Neural progenitor cell (in vitro differentiated cells): ENCODE data around the gene RPS3A. TPM values are rescaled to one million over a fixed set of nuclear protein-coding genes. Genes with fewer than 3 reads are reported as not detected.

ENCODE experiments used
- DNase-seq: peaks from one replicate; pipeline ENCODE4 v3.0.0-alpha.2; 2016; ENCODE audit warnings: low spot score
- H2AFZ ChIP-seq: fragments of 200-600 bp; sonication (generic); replicated peaks from 2 replicates; pipeline ENCODE4 v1.6.1; 2016; ENCODE audit warnings: antibody characterized with exemption
- H3F3A ChIP-seq: fragments of 200-600 bp; sonication (generic); 2 replicates; pipeline ENCODE4 v1.6.1; 2016; ENCODE audit warnings: antibody characterized with exemption, low read depth
- H3K27ac ChIP-seq: fragments of 200-600 bp; sonication (generic); 2 replicates; pipeline ENCODE4 v1.5.1; 2016; ENCODE audit warnings: mild to moderate bottlenecking
- H3K27me3 ChIP-seq: fragments of 200-600 bp; sonication (generic); 2 replicates; pipeline ENCODE4 v1.6.1; 2016; ENCODE audit warnings: mild to moderate bottlenecking, moderate library complexity
- H3K36me3 ChIP-seq: fragments of 200-600 bp; sonication (generic); 2 replicates; pipeline ENCODE4 v1.5.1; 2016
- H3K4me1 ChIP-seq: fragments of 200-600 bp; sonication (generic); 2 replicates; pipeline ENCODE4 v1.6.1; 2016; ENCODE audit warnings: mixed run types
- H3K4me2 ChIP-seq: fragments of 200-600 bp; sonication (generic); 2 replicates; pipeline ENCODE4 v1.6.1; 2016
- H3K4me3 ChIP-seq: fragments of 200-600 bp; sonication (generic); 2 replicates; pipeline ENCODE4 v1.5.1; 2016
- H3K79me2 ChIP-seq: fragments of 200-600 bp; sonication (generic); 2 replicates; pipeline ENCODE4 v1.6.1; 2016; ENCODE audit warnings: low read depth
- H3K9ac ChIP-seq: fragments of 200-600 bp; sonication (generic); 2 replicates; pipeline ENCODE4 v1.6.1; 2016
- H3K9me3 ChIP-seq: fragments of 200-600 bp; sonication (generic); 2 replicates; pipeline ENCODE4 v1.5.1; 2016; ENCODE audit warnings: low read depth
- H4K20me1 ChIP-seq: fragments of 200-600 bp; sonication (generic); 2 replicates; pipeline ENCODE4 v1.6.1; 2016; ENCODE audit warnings: low read depth
- H3K27ac Mint-ChIP-seq: 3 replicates; pipeline ENCODE4 v1.8.0; 2021; ENCODE audit warnings: mixed read lengths
- H3K27me3 Mint-ChIP-seq: 2 replicates; pipeline ENCODE4 v1.8.0; 2022; ENCODE audit warnings: low read depth, mild to moderate bottlenecking, inconsistent platforms, moderate library complexity, mixed read lengths; ENCODE audit not compliant: insufficient read depth
- H3K36me3 Mint-ChIP-seq: 3 replicates; pipeline ENCODE4 v1.8.0; 2021; ENCODE audit warnings: mixed read lengths
- H3K4me1 Mint-ChIP-seq: 3 replicates; pipeline ENCODE4 v1.8.0; 2021; ENCODE audit warnings: mixed read lengths
- H3K4me3 Mint-ChIP-seq: 3 replicates; pipeline ENCODE4 v1.8.0; 2021; ENCODE audit warnings: mild to moderate bottlenecking, moderate library complexity, mixed read lengths
- H3K9me3 Mint-ChIP-seq: 3 replicates; pipeline ENCODE4 v1.8.0; 2020; ENCODE audit warnings: mixed read lengths
- CTCF ChIP-seq: fragments of 200-600 bp; sonication (generic); IDR thresholded peaks from 2 replicates; pipeline ENCODE4 v1.5.1; 2017; ENCODE audit warnings: antibody characterized with exemption, mild to moderate bottlenecking
- EZH2 ChIP-seq: fragments of 200-600 bp; sonication (generic); IDR thresholded peaks from 2 replicates; pipeline ENCODE4 v1.6.1; 2017; ENCODE audit warnings: antibody characterized with exemption, mild to moderate bottlenecking, moderate library complexity
- EZH2phosphoT487 ChIP-seq: fragments of 200-600 bp; sonication (generic); IDR thresholded peaks from 2 replicates; pipeline ENCODE4 v1.6.1; 2017; ENCODE audit warnings: antibody characterized with exemption
- small RNA-seq: library from RNA; depleted of rRNA; stranded (forward); fragments of <200 nt; gene quantifications from one replicate; pipeline ENCODE3, GENCODE V24; 2015
- total RNA-seq: library from RNA; depleted of rRNA; stranded (reverse); fragments of >200 nt; gene quantifications from 2 replicates; pipeline ENCODE4 v1.2.3, GENCODE V29; 2015; ENCODE audit warnings: low replicate concordance

Gene RPS3A
- total RNA-seq, 1 donor from 2014 or later, result 9,356 TPM

- Histone ChIP-seq H4K20me1 (no peaks in the 10 kb centered on the region), H3K79me2 (no peaks in the 10 kb centered on the region), H3K27me3 (no peaks in the 10 kb centered on the region), H3K27ac (no peak overlapping the region), H3K9me3 (no peaks in the 10 kb centered on the region), H3K36me3 (peaks cover 6% of the 10 kb centered on the region), H3K4me2 (no peak overlapping the region), H3F3A (no peaks in the 10 kb centered on the region), H2AFZ (no peak overlapping the region), H3K4me1 (no peaks in the 10 kb centered on the region), H3K4me3 (no peak overlapping the region), H3K9ac (no peak overlapping the region)
- peaks cover 20% of the 10 kb centered on the region for H3K36me3 Mint-ChIP-seq
- H3K4me3 Mint-ChIP-seq, result no peak overlapping the region
- H3K9me3 Mint-ChIP-seq, result no peaks in the 10 kb centered on the region
- no peak overlapping the region for H3K27ac Mint-ChIP-seq
- no peaks in the 10 kb centered on the region for H3K4me1 Mint-ChIP-seq
- H3K27me3 Mint-ChIP-seq, result no peaks in the 10 kb centered on the region
- no peak for TF ChIP-seq EZH2
- TF ChIP-seq EZH2phosphoT487, result no peak
- TF ChIP-seq CTCF, result no peak
- DNase-seq, result no peak
Observed at GRCh38 chr4:151150821-151151580, 51.6 kb downstream of the RPS3A start.

- Mint-ChIP-seq H3K4me1 (no peaks in the 10 kb centered on the region), H3K4me3 (no peak overlapping the region), H3K27ac (no peak overlapping the region), H3K9me3 (no peaks in the 10 kb centered on the region), H3K36me3 (peaks cover 20% of the 10 kb centered on the region), H3K27me3 (no peaks in the 10 kb centered on the region)
- H3K4me2 ChIP-seq, result no peak overlapping the region
- H3K27me3 ChIP-seq, result no peaks in the 10 kb centered on the region
- H4K20me1 ChIP-seq, result no peaks in the 10 kb centered on the region
- no peak overlapping the region for H3K9ac ChIP-seq
- no peaks in the 10 kb centered on the region for H3K9me3 ChIP-seq
- no peak overlapping the region for H3K4me3 ChIP-seq
- H3K27ac ChIP-seq, result no peak overlapping the region
- TF ChIP-seq CTCF (no peak), EZH2 (no peak), EZH2phosphoT487 (no peak)
- DNase-seq, result no peak
- H3K4me1 ChIP-seq, result no peaks in the 10 kb centered on the region
- no peak overlapping the region for H2AFZ ChIP-seq
- no peaks in the 10 kb centered on the region for H3K79me2 ChIP-seq
- no peaks in the 10 kb centered on the region for H3F3A ChIP-seq
- H3K36me3 ChIP-seq, result peaks cover 6% of the 10 kb centered on the region
Observed at GRCh38 chr4:151152028-151152427, 52.6 kb downstream of the RPS3A start.

GRCh38 chr4:151153585-151153984 is 54.2 kb downstream of the RPS3A start:
- Histone ChIP-seq H2AFZ (no peak overlapping the region), H3K27me3 (no peaks in the 10 kb centered on the region), H3F3A (no peaks in the 10 kb centered on the region), H4K20me1 (no peaks in the 10 kb centered on the region), H3K4me1 (no peaks in the 10 kb centered on the region), H3K4me2 (no peak overlapping the region), H3K36me3 (no peaks in the 10 kb centered on the region), H3K79me2 (no peaks in the 10 kb centered on the region), H3K9me3 (no peaks in the 10 kb centered on the region), H3K27ac (no peak overlapping the region), H3K4me3 (no peak overlapping the region), H3K9ac (no peak overlapping the region)
- no peaks in the 10 kb centered on the region for H3K4me1 Mint-ChIP-seq
- no peak for DNase-seq
- no peaks in the 10 kb centered on the region for H3K27me3 Mint-ChIP-seq
- no peak for TF ChIP-seq CTCF
- no peak for TF ChIP-seq EZH2phosphoT487
- TF ChIP-seq EZH2, result no peak
- H3K36me3 Mint-ChIP-seq, result peaks cover 21% of the 10 kb centered on the region
- no peak overlapping the region for H3K4me3 Mint-ChIP-seq
- H3K27ac Mint-ChIP-seq, result no peak overlapping the region
- no peaks in the 10 kb centered on the region for H3K9me3 Mint-ChIP-seq

Small RNAs within 50 kb of the gene (small RNA-seq; reads per million reads assigned to genes)
- gene SNORD73A (not detected), gene SNORD73B (1.5 reads per million, percentile 85 among the genes with 10 or more reads in this experiment)

Other genes with a start within 250 kb of the RPS3A start
- 94.3 and 111 TPM in 2 replicates for gene LRBA, start 84.3 kb upstream of the RPS3A start, total RNA-seq
- not detected in 2 replicates for gene PRSS48, start 177.5 kb downstream of the RPS3A start, total RNA-seq
- 38.3 and 39.3 TPM in 2 replicates for gene SH3D19, start 226.0 kb downstream of the RPS3A start, total RNA-seq